GM23338 (cell line): ENCODE measurements around the gene EMC6. TPM values are rescaled to one million over a fixed set of nuclear protein-coding genes. Genes with fewer than 3 reads are reported as not detected.

Experiments
- ATAC-seq: fragments of 200-7000 bp; cut with Tn5 transposase; 3 replicates; pipeline ENCODE4 v1.9.1; 2020
- DNase-seq: peaks from one replicate; pipeline ENCODE4 v3.0.0-alpha.2; 2015; ENCODE audit warnings: low spot score
- H2AFZ ChIP-seq: fragments of 200-600 bp; sonication (generic); 2 replicates; pipeline ENCODE4 v1.8.0; 2016; ENCODE audit warnings: antibody characterized with exemption, mild to moderate bottlenecking, moderate library complexity
- H3F3A ChIP-seq: fragments of 200-600 bp; sonication (generic); replicated peaks from 2 replicates; pipeline ENCODE4 v1.8.0; 2017; ENCODE audit warnings: antibody characterized with exemption, mixed run types, low read depth
- H3K27ac ChIP-seq: fragments of 200-600 bp; sonication (generic); 2 replicates; pipeline ENCODE4 v1.6.1; 2016; ENCODE audit warnings: low read depth
- H3K27me3 ChIP-seq: fragments of 200-600 bp; sonication (generic); 2 replicates; pipeline ENCODE4 v1.8.0; 2016; ENCODE audit warnings: mild to moderate bottlenecking, mixed run types, moderate library complexity; ENCODE audit not compliant: insufficient read depth
- H3K36me3 ChIP-seq: fragments of 200-600 bp; sonication (generic); 2 replicates; pipeline ENCODE4 v1.8.0; 2016; ENCODE audit warnings: mild to moderate bottlenecking; ENCODE audit not compliant: insufficient read depth
- H3K4me1 ChIP-seq: fragments of 200-600 bp; sonication (generic); 2 replicates; pipeline ENCODE4 v1.8.0; 2016; ENCODE audit warnings: mild to moderate bottlenecking, moderate library complexity; ENCODE audit not compliant: insufficient read depth
- H3K4me2 ChIP-seq: fragments of 200-600 bp; sonication (generic); 2 replicates; pipeline ENCODE4 v1.7.1; 2017; ENCODE audit warnings: mixed run types
- H3K4me3 ChIP-seq: fragments of 200-600 bp; sonication (generic); 2 replicates; pipeline ENCODE4 v1.6.1; 2016; ENCODE audit warnings: mixed run types
- H3K79me2 ChIP-seq: fragments of 200-600 bp; sonication (generic); replicated peaks from 2 replicates; pipeline ENCODE4 v1.8.0; 2017; ENCODE audit warnings: mild to moderate bottlenecking; ENCODE audit not compliant: insufficient read depth
- H3K9me2 ChIP-seq: fragments of 200-600 bp; sonication (generic); 2 replicates; pipeline ENCODE4 v1.8.0; 2017; ENCODE audit not compliant: insufficient read depth
- H4K20me1 ChIP-seq: fragments of 200-600 bp; sonication (generic); replicated peaks from 2 replicates; pipeline ENCODE4 v1.8.0; 2017; ENCODE audit warnings: mild to moderate bottlenecking; ENCODE audit not compliant: insufficient read depth
- H3K27ac Mint-ChIP-seq: 2 replicates; pipeline ENCODE4 v1.8.0; 2020; ENCODE audit warnings: inconsistent platforms, mild to moderate bottlenecking, moderate library complexity, mixed read lengths
- H3K27me3 Mint-ChIP-seq: 3 replicates; pipeline ENCODE4 v1.8.0; 2022; ENCODE audit warnings: low read depth, mild to moderate bottlenecking, moderate library complexity, mixed read lengths, inconsistent platforms; ENCODE audit not compliant: insufficient read depth, poor library complexity
- H3K36me3 Mint-ChIP-seq: 3 replicates; pipeline ENCODE4 v1.8.0; 2021; ENCODE audit warnings: low read depth, mild to moderate bottlenecking, inconsistent platforms, moderate library complexity, mixed read lengths
- H3K4me1 Mint-ChIP-seq: 3 replicates; pipeline ENCODE4 v1.8.0; 2020; ENCODE audit warnings: mild to moderate bottlenecking, inconsistent platforms, mixed read lengths
- H3K4me3 Mint-ChIP-seq: 3 replicates; pipeline ENCODE4 v1.8.0; 2021; ENCODE audit warnings: moderate library complexity, mild to moderate bottlenecking, inconsistent platforms, mixed read lengths
- H3K9me3 Mint-ChIP-seq: 3 replicates; pipeline ENCODE4 v1.8.0; 2020; ENCODE audit warnings: moderate library complexity, mild to moderate bottlenecking, inconsistent platforms, mixed read lengths
- CREB1 ChIP-seq: fragments of 250-450 bp; sonication (Bioruptor Pico); IDR thresholded peaks from 2 replicates; pipeline ENCODE4 v1.5.0; 2020; ENCODE audit warnings: low read depth, mild to moderate bottlenecking, moderate library complexity
- EZH2 ChIP-seq: fragments of 200-600 bp; sonication (generic); IDR thresholded peaks from one replicate; pipeline ENCODE4 v1.8.0; 2017; ENCODE audit warnings: antibody characterized with exemption, mild to moderate bottlenecking, low read depth; ENCODE audit not compliant: unreplicated experiment
- JUNB ChIP-seq: IDR thresholded peaks from one replicate; pipeline ENCODE4 v1.6.1; 2016; ENCODE audit warnings: antibody characterized with exemption; ENCODE audit not compliant: unreplicated experiment
- POLR2AphosphoS5 ChIP-seq: IDR thresholded peaks from 2 replicates; pipeline ENCODE4 v1.6.1; 2016; ENCODE audit warnings: antibody characterized with exemption, low read depth
- STAT1 ChIP-seq: IDR thresholded peaks from one replicate; pipeline ENCODE4 v1.6.1; 2016; ENCODE audit warnings: antibody characterized with exemption; ENCODE audit not compliant: unreplicated experiment
- ZNF114 ChIP-seq: fragments of 250-450 bp; sonication (Bioruptor Pico); IDR thresholded peaks from 2 replicates; pipeline ENCODE4 v1.5.0; 2020; ENCODE audit warnings: mild to moderate bottlenecking, moderate library complexity
- ZNF331 ChIP-seq: fragments of 250-450 bp; sonication (Bioruptor Pico); IDR thresholded peaks from 2 replicates; pipeline ENCODE4 v1.5.0; 2020; ENCODE audit warnings: low read depth, mild to moderate bottlenecking, moderate library complexity
- long read RNA-seq: library from polyadenylated mRNA; unstranded; transcript quantifications from one replicate; pipeline ENCODE4 v2.0.0, GENCODE V29; 2020; ENCODE audit not compliant: unreplicated experiment
- polyA plus RNA-seq: library from polyadenylated mRNA; unstranded; fragments of >200 nt; fragmentation: Nextera tagmentation; extraction: Ambion mirVana; gene quantifications from 2 replicates; pipeline ENCODE4 v1.2.1, GENCODE V29; 2016
- total RNA-seq: library from RNA; depleted of rRNA; stranded (reverse); fragments of >200 nt; shearing (Covaris generic); gene quantifications from 2 replicates; pipeline ENCODE4 v1.2.3, GENCODE V29; 2014; rRNA removed
- TF ChIP-seq, protein P1 (sequence below): IDR thresholded peaks from one replicate; pipeline ENCODE4 v1.6.1; 2018; ENCODE audit warnings: antibody characterized with exemption; ENCODE audit not compliant: unreplicated experiment
- TF ChIP-seq, protein P2 (sequence below): IDR thresholded peaks from 2 replicates; pipeline ENCODE4 v1.6.1; 2016; ENCODE audit warnings: antibody characterized with exemption

The EMC6 gene
- total RNA-seq (27.6 and 48.0 TPM in 2 replicates), polyA plus RNA-seq (230 and 232 TPM in 2 replicates)
- long read RNA-seq, transcript EMC6-201 (2 exons, 653 nt), result major isoform, 88 of 101 reads
- long read RNA-seq, transcript EMC6-202 (2 exons, 762 nt), result minor isoform, 9 of 101 reads
- long read RNA-seq, partial matches to known transcripts, result 0 of 101 reads
- long read RNA-seq, other reads (novel, unspliced or antisense), result 4 of 101 reads

DNA sequence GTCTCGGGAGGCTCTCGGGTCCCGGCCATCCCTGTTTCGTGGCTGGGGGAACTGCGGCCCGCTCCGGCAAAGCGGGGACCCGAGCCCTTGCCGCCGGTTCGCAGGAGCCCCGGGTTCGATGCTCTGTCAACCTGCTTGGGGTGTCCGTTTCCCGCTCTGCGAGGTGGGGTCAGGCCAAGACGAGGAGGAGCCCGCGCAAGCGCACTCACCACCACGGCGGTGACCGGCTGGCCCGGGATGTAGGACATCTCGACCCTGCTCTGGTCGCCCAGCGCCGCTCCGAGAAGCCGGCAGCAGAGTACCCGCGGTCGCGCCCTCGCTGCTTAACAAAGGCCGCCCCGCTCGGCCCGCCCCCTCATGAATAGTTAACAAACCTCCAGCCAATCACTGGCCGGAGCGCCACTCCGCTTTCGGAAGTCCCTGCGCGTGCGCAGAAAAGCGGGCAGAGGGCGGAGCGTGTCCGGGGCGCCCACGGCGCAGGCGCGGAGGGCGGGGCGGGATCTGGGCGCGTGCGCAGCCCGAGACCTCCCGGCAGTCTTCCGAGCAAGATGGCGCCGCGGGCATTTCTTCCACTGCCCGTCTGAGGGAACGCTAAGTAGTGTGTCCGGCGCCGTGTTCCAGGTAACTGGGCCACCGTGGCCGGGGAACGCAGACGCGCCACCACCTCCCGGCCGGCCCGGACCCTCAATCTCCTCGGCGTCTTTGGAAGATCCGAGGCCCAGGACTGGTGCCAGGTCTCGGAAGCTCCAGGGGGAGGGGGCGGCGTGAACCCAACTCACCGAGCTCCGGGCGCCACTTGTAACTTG, at the start of gene EMC6, which contains the start of gene TAX1BP3:
EMC6 (plus strand) TSS at position 534 of the 806 bp plus-strand sequence. CDS start 335 bp downstream, outside the sequence.
TAX1BP3 (minus strand) TSS at position 300 of the 806 bp plus-strand sequence; CDS start at position 248, 52 bp downstream.
- ATAC-seq, result peak; percentile 93
- H3F3A ChIP-seq, result peaks cover 21% of the 10 kb centered on the region; the same call in 1 of the 2 replicates
- peaks cover 21% of the 10 kb centered on the region for H3K27me3 Mint-ChIP-seq
- TF ChIP-seq EZH2 (no peak), CREB1 (no peak), JUNB (no peak), POLR2AphosphoS5 (peak; percentile 98), ZNF331 (no peak), STAT1 (no peak), ZNF114 (no peak)
- TF ChIP-seq, protein P1, sequence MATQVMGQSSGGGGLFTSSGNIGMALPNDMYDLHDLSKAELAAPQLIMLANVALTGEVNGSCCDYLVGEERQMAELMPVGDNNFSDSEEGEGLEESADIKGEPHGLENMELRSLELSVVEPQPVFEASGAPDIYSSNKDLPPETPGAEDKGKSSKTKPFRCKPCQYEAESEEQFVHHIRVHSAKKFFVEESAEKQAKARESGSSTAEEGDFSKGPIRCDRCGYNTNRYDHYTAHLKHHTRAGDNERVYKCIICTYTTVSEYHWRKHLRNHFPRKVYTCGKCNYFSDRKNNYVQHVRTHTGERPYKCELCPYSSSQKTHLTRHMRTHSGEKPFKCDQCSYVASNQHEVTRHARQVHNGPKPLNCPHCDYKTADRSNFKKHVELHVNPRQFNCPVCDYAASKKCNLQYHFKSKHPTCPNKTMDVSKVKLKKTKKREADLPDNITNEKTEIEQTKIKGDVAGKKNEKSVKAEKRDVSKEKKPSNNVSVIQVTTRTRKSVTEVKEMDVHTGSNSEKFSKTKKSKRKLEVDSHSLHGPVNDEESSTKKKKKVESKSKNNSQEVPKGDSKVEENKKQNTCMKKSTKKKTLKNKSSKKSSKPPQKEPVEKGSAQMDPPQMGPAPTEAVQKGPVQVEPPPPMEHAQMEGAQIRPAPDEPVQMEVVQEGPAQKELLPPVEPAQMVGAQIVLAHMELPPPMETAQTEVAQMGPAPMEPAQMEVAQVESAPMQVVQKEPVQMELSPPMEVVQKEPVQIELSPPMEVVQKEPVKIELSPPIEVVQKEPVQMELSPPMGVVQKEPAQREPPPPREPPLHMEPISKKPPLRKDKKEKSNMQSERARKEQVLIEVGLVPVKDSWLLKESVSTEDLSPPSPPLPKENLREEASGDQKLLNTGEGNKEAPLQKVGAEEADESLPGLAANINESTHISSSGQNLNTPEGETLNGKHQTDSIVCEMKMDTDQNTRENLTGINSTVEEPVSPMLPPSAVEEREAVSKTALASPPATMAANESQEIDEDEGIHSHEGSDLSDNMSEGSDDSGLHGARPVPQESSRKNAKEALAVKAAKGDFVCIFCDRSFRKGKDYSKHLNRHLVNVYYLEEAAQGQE, result no peak
- TF ChIP-seq, protein P2, sequence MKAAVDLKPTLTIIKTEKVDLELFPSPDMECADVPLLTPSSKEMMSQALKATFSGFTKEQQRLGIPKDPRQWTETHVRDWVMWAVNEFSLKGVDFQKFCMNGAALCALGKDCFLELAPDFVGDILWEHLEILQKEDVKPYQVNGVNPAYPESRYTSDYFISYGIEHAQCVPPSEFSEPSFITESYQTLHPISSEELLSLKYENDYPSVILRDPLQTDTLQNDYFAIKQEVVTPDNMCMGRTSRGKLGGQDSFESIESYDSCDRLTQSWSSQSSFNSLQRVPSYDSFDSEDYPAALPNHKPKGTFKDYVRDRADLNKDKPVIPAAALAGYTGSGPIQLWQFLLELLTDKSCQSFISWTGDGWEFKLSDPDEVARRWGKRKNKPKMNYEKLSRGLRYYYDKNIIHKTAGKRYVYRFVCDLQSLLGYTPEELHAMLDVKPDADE, result 0 out of 2 replicates have a peak, but pooled peaks have one; percentile 35
- H3K4me3 ChIP-seq, result peak within 1 kb of the TSS; percentile 99
- peaks cover 23% of the 10 kb centered on the region; the same call in 2 of the 3 replicates for H3K36me3 Mint-ChIP-seq
- peak; percentile 99 for DNase-seq
- peaks cover 14% of the 10 kb centered on the region for H4K20me1 ChIP-seq
- H3K4me1 Mint-ChIP-seq, result peaks cover 24% of the 10 kb centered on the region
- peaks cover 7% of the 10 kb centered on the region; the same call in 1 of the 2 replicates for H3K4me1 ChIP-seq
- H3K36me3 ChIP-seq, result no peaks in the 10 kb centered on the region
- H2AFZ ChIP-seq, result peak within 1 kb of the TSS; percentile 52; the same call in 1 of the 2 replicates
- H3K4me2 ChIP-seq, result peak within 1 kb of the TSS; percentile 99
- H3K27ac Mint-ChIP-seq, result peak within 1 kb of the TSS; percentile 96
- H3K27ac ChIP-seq, result peak within 1 kb of the TSS; percentile 98
- H3K27me3 ChIP-seq, result no peaks in the 10 kb centered on the region
- H3K9me2 ChIP-seq, result no peaks in the 10 kb centered on the region
- no peaks in the 10 kb centered on the region; the same call in 2 of the 3 replicates for H3K9me3 Mint-ChIP-seq
- peak within 1 kb of the TSS; percentile 100 for H3K4me3 Mint-ChIP-seq
- H3K79me2 ChIP-seq, result peaks cover 41% of the 10 kb centered on the region
